Measurements from ENCODE around the gene STX1A. TPM values are rescaled to one million over a fixed set of nuclear protein-coding genes. Genes with fewer than 3 reads are reported as not detected.

STX1A gene
- total RNA-seq, 8 experiments from 2014 or later = 7.1 to 50.5 (median 17.0) TPM

Other genes starting within 250 kb of the STX1A start
- gene BAZ1B, start 197.4 kb downstream of the STX1A start, total RNA-seq = 10 to 100 TPM; 44.7 to 98.2 (median 53.2) TPM
- 10 to 100 TPM; 17.6 to 35.8 (median 32.1) TPM for gene BCL7B, start 162.0 kb downstream of the STX1A start, total RNA-seq
- gene TBL2, start 141.1 kb downstream of the STX1A start, total RNA-seq = 10 to 100 TPM; 34.7 to 52.4 (median 38.1) TPM
- 10 to 100 TPM in 1 of 8 experiments, 1 to 10 TPM in 2, under 1 TPM in 5; 0.50 to 13.1 (median 0.92) TPM for gene MLXIPL, start 95.1 kb downstream of the STX1A start, total RNA-seq
- 10 to 100 TPM in 5 of 8 experiments, 1 to 10 TPM in 2, under 1 TPM in 1; 0.71 to 27.7 (median 13.8) TPM for gene VPS37D, start 51.8 kb downstream of the STX1A start, total RNA-seq
- gene DNAJC30, start 36.2 kb downstream of the STX1A start, total RNA-seq = 10 to 100 TPM in 3 of 8 experiments, 1 to 10 TPM in 5; 5.1 to 13.9 (median 7.8) TPM
- 10 to 100 TPM; 31.6 to 85.7 (median 49.2) TPM for gene BUD23, start 36.1 kb downstream of the STX1A start, total RNA-seq
- gene ABHD11, start 19.1 kb upstream of the STX1A start, total RNA-seq = 10 to 100 TPM in 6 of 8 experiments, 1 to 10 TPM in 2; 6.4 to 22.0 (median 13.3) TPM
- gene CLDN3, start 50.6 kb upstream of the STX1A start, total RNA-seq = 1 to 10 TPM in 4 of 8 experiments, under 1 TPM in 3, not detected in 1; 0.21 to 3.9 (median 1.3) TPM
- gene CLDN4, start 111.3 kb upstream of the STX1A start, total RNA-seq = 1 to 10 TPM in 6 of 8 experiments, under 1 TPM in 2; 0.17 to 2.7 (median 1.3) TPM
- gene METTL27, start 122.8 kb upstream of the STX1A start, total RNA-seq = 1 to 10 TPM in 4 of 8 experiments, under 1 TPM in 4; 0.29 to 6.8 (median 0.87) TPM
- gene TMEM270, start 141.5 kb upstream of the STX1A start, total RNA-seq = not detected